ENCODE data around the gene ITPR1.
A peak's percentile ranks its signal among the peaks of the same experiment; 100 is the strongest.

Gene ITPR1

DNA sequence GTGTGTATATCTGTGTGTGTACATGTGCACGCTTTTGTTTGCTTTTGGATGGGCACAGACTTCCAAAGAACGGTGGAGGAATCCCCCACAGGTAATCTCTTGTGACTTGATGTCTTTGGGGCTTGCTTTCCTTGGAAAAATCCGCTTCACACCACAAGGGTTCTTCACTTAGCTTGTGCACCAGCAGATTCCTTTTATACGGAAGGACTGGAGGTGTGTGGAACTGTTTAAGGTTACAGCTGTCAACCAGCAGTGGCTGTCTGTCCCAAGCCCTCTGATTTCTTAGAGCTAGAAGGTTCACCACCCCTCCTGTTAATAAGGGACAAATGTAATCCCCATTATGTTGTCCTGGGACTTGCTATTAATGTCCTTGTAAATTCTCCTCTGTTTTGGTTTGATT, 193.5 kb downstream of the ITPR1 start:
- DNase-seq (ENCODE audit: low read depth), result no peak

DNA sequence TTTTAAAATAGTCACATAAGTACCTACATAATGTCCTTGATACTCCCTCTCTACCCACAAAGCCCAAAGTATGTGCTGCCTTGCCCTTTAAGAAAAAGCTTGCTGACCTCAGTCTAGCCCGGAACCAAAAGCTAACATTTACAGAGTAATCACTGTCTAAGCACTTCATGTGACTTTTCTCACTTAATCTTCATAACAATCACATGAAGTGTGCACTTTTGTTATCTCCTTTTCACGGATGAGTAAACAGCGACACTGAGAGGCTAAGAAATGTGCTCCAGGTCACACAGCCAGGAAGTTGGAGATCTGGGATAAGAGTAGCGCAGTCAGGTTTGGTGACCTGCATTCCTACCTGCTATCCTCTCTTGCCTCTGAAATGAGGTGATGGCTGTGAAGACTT, 194.0 kb downstream of the ITPR1 start:
- DNase-seq (ENCODE audit: low read depth), result no peak

DNA sequence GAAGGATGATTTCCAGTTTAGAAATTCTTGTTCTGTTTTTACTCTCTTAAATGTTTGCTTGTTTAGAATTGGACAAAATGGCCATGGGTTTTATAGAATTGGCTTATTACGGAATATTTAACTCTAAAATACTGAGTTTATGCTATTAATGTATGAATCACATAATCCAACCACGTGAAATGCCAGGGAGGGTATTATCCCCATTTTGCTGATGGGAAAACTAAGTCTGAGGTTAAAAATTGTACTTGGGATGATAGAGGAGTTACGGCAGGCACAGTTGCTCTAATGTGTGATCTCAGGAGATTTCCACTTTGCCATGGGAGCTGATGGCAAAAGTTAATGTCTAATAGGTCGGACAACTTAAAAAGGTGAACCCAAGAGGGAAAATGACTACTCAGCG, 194.4 kb downstream of the ITPR1 start:
- no peak for DNase-seq (ENCODE audit: low read depth)

DNA sequence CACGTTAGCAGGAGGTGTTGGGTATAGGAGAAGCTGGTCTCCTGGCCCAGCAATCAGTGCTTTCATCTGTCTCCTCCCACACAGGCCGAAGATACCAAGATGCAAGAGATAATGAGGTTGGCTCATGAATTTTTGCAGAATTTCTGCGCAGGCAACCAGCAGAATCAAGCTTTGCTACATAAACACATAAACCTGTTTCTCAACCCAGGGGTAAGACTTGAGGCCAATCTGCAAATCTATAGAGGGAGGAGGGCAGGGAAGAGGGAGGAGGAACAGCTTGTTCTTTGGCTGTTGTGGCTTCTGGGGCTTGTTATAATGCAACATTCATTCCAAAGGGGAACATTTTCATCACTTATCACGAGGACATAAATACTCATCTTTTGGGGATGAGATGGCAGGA, 195.3 kb downstream of the ITPR1 start:
- DNase-seq (ENCODE audit: low read depth), result peak; percentile 76

DNA sequence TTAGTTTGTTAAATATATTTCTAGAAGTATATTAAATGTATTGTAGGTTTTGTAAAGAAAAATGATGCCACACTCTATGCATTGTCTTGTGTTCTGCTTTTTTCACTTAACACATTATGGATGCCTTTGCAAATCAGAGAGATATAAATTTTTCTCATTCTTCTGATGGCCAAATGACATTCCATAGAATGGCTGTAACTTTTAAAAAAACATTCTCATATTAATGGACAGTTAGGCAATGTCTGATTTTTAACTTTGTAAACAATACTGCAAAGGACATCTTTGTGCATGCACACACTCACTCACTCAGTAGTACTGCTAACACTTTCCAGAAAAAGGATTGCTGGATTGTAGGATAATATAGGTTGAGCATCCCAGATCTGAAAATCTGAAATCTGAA, 195.9 kb downstream of the ITPR1 start:
- peak; percentile 26 for DNase-seq (ENCODE audit: low read depth)

DNA sequence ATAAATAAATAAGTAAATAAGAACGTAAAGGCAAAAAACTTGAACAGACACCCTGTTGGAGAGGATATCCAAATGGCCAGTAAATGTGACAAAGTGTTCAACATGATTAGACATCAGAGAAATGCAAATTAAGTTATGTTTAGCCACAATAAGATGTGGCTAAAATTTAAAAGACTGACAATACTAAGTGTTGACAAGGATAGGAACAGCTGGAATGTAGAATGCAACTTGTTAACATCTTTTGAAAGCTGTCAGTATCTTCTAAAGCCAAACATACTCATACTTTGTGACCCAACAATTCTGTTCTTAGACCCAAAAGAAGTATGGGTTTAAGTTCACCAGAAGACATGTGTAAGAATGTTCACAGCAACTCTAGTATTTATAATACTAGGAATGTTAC, 197.1 kb downstream of the ITPR1 start:
- DNase-seq (ENCODE audit: low read depth), result no peak

DNA sequence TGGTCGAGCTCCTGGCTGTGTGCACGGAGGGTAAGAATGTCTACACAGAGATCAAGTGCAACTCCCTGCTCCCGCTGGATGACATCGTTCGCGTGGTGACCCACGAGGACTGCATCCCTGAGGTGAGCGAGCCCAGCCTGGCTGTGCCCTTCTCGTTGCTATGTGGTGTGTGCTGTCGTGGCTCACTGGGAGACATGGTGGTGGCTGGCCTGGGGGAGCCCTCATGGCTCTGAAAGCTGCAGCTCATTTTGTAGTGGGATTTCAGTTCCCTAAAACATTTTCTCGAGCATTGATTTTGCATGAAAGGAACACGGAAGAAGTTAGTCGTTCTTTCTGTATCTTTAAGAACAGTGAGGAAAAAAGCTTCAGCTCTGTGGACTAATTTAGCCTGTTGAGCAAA, 200.5 kb downstream of the ITPR1 start:
- DNase-seq (ENCODE audit: low read depth), result no peak

DNA sequence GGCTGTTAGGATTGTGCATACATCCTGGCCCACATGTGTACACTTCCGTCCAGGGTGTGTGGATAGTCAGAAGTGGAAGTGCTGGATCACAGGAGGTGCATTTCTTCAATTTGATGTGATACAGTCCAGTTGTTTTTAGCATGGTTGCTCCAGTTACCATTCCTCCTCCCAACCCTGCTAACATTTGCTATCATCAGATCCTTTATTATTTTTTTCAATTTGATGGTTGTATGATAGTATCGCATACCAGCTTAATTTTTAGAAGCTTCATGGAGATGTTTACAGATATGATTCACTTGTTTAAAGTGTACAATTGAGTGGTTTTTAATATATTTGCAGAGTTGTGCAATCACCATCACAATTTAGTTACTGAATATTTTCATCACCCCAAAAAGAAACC, 202.7 kb downstream of the ITPR1 start:
- DNase-seq (ENCODE audit: low read depth), result no peak

DNA sequence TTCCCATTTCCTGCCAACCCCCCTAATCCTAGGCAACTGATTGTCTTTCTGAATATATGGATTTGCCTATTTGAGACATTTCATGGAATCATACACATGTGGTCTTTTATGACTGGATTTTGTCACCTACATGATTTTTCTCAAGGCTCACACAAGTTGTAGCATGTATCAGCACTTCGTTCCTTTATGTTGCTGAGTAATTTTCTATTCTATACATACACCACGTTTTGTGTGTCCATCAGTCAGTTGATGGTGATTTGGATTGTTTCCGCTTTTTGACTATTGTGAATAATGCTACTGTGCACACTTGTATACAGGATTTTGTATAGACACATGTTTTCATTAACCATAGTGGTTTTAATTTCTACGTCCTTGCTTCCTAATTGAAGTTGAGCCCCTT, 203.1 kb downstream of the ITPR1 start:
- no peak for DNase-seq (ENCODE audit: low read depth)

DNA sequence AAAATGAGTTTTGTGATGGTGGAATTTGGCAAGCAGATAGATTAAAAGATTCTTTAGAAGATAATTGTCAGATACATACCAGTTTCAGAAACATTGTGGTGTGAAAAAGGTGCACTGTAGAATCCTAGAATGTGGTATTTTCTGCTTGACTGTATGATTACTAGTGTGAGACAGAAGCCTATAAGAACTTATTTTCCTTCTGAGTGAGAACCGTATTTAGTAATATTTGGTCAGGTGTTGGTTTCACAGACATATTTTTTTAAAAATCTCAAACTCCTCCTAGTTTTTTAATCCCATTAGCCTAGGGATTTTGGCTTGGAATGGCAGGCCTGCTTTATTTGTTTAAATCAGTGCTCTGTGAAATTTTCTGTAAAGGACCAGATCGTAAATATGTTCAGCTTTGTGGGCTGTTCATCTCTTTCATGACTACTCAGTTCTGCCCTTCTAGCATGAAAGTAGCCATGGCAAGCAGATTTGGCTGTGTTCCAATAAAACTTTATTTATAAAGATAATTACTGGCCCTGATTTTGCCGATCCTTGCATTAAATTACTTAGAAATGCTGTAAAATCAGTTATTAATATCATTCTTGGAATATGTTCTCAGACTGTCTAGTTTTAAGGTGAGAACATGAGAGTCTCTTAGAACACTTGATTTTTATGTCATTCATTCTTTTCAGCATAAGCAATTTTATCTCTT, 205.1 kb downstream of the ITPR1 start:
- no peak for DNase-seq (ENCODE audit: low read depth)

DNA sequence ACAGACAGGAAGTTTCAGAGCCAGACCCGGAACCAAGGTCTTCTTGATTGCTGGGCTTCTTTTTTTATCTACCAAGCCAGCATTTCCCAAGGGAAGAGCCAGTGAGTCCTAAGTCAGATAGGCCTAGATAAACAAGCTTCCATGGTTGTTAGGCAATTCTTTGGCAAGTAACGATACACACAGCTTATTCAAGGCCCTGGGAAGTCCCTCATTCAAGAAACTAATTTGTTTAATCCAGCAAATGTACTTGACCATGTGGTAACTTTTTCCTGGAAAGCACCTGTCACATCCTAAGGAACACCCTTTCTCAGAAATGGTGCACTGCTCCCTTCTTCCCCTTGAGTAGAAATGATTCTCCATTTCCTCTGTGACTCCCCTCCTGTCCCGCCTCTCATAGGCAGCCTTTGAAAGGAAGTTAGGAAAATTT, 209.9 kb downstream of the ITPR1 start:
- DNase-seq (ENCODE audit: low read depth), result peak; percentile 47

DNA sequence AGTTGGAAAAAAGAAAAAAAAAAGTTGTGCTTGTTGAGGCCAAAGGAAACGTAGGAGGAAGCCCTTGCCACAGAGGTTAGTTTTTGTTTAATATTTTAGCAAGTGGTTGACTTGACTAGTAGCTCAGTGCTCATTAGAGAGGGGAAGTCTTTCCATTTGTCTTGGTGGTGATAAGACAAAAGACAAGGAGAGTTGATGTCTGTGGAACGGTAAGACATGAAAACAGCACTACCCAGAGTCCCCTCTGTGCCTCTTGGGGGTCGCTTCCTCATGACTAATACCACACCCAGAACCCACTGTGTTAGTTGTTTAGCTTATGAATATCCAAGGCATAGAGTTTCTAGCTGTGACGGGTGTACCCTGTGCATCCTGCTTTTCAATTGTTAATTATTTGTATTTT, 211.4 kb downstream of the ITPR1 start:
- no peak for DNase-seq (ENCODE audit: low read depth)

DNA sequence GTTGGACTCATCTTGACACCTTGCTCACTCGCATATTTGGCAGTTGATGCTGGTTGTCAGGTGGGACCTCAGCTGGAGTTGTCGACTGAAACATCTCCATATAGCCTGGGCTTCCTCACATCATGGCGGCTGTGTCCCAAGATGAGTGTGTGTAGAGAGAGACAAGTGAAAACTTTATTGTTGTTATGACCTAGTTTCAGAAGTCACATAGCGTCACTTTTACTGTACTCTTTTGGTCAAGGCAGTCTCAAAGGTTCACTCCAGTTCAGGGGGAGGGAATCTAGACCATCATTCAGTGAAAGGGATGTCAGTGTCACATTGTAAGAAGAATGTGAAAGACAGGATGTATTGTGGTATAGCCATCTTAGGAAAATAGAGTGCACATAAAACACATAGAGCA, 214.2 kb downstream of the ITPR1 start:
- DNase-seq (ENCODE audit: low read depth), result no peak

DNA sequence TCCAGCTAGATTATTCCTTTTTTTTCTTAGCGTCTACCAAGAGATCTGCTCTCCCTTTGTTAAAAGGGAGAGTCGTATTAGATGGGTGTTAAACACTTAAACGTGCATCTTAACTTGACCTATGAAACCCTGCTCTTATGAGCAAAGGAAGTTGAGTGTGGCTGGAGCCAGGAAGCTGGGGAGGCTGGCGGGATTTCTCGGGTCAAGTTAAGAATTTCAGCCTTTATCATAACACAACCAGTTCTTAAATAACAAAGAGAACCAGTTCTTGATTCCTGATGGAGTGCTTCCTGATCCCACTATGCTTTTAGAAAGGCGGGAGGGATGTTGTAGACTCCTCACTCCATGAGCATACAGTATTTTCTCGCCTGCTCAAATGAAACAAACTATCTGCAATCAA, 215.1 kb downstream of the ITPR1 start:
- no peak for DNase-seq (ENCODE audit: low read depth)

DNA sequence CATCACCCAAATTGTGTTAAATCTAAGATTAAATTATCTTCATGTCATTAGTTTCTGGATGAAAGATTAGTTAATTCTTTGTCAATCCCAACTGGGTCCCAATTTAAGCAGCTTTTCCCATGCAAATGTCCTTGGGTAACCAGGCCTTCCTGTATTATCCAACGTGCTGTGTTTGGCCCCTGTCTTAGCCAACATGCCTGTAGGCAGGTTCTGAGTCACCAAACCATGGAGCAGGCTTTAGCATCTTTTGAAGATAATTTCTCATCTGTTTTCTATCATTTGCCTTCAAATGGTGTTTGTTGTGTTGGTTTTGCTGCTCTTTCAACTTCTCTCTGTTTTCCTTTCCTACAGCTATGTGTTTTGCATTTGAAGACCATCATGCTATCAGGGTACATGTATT, 216.2 kb downstream of the ITPR1 start:
- peak; percentile 38 for DNase-seq (ENCODE audit: low read depth)

DNA sequence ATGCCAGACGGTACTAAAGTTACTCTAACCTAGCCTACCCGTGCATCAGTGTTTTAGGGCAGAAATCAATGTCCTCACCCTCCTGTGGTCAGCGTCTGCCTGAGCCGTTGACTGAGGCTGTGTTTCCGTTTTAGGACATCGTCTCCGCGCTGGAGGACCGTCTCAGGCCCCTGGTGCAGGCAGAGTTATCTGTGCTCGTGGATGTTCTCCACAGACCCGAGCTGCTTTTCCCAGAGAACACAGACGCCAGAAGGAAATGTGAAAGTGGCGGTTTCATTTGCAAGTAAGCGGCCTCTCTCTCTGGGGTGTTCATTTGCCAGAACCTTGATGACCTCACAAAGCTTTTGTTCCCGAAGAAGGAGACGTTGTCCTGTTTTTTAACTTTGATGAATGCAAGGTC, 217.0 kb downstream of the ITPR1 start:
- DNase-seq (ENCODE audit: low read depth), result no peak

DNA sequence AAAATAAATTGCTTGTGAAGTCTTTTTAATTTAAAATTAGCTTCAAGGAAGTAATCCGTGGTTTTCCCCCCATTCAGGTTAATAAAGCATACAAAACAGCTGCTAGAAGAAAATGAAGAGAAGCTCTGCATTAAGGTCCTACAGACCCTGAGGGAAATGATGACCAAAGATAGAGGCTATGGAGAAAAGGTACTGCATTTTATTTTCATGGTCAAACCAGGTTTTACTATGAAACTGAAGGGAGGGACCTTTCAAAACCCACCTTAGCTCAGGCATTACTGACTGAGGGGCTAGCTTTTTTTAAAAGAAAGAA, 218.5 kb downstream of the ITPR1 start:
- no peak for DNase-seq (ENCODE audit: low read depth)

DNA sequence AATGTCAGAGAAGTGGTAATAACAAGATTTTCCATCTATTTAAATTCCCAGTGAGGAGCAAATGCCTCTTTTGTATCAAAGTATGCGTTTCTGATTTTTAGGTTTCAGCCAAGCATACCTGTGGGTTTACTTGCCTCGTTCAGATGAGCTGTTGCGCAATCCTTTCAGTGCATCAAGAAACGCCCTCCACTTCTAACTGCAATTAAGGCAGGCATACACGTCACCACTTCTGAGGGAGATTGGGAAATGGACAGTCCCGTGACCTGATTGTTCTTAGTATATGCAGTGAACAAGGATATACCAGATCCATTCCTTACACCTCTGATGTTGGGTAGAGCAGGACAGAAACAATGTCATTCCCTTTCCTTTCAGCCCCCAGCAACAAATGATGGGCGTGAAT, 219.0 kb downstream of the ITPR1 start:
- peak; percentile 69 for DNase-seq (ENCODE audit: low read depth)

DNA sequence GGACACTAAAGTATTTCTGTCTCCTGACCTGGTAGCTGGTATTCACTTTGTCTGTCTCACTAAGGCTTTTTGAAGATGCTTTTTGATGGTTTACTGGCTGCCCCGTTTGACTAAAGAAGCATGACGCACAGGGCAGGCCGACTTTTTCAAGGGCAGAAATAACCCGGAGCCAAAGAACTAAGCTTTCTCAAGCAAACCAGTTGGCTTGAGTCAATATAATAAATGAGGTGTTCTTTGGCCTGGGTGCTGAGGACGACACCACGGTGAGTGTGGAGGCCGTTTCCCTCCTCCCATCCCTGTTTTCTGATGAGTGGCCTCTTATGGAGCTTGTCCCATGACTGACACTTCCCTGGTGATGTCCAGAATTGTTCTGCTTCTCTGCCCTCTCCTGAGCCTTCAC, 220.9 kb downstream of the ITPR1 start:
- no peak for DNase-seq (ENCODE audit: low read depth)

DNA sequence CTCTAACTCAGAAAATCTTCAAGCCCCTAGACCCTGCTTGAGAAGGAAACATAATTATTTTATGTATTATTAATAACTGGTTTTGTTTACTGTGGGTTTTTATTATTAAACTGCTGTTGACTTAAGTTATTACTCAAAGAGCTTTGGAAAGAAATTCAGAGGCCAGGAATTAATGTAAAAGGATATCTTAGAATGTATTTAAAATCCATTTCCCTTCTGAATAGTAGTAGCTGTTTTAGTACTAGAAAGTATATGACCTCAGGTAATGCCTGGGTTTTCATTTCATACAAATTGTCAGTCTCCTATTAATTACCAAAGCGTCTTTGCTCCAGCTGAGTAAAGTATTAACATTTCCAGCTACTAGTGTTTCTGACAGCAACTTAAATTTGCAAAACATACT, 223.1 kb downstream of the ITPR1 start:
- DNase-seq (ENCODE audit: low read depth), result no peak

DNA sequence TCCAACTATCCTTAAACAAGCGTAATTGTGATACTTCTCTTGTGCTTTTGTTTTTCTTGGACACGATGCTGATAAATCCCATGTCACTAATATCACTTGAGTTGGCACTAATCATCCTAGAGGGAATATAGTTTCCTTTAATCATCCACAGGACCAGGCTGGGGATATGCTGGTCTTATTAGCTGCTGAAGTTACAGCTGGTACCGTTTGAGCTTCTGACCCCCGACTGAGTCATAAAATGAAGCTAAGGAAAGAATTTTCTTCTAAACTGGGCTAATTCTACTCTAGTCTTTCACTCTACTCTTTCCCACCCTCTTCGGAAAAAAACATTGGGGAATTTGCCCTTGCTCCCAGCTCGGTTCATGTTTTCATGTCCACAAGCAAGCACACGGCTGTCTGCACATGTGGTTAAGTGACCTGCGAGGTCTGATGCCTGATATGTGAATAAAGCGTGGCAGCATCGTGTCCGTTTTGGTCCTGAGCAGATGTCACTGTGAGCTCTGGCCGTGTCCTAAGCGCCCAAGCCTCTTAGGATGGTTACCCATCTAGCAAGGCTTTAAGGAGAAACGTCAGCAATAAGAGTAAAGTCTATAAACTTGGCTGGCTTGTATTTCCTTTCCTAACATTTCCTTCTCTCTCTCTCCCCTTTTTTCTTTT, 223.7 kb downstream of the ITPR1 start:
- DNase-seq (ENCODE audit: low read depth), result peak; percentile 76

DNA sequence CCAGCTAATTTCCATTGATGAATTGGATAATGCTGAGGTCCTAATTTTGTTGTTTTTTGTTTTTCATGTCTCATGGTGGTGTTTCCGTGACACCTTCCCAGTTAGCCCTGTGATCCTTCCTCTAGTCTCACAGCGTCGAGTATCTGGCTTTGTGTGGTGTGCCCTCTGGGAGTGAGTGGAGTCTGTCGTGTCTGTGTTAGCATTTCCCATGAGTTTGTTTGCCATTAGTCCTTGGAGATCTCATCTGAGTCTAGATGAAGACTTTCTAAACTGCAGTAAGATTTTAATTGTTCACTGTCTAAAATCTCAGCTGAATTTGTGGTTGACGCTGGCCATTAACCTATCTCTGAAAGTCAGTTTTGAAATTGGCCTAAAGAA, 224.2 kb downstream of the ITPR1 start:
- no peak for DNase-seq (ENCODE audit: low read depth)

DNA sequence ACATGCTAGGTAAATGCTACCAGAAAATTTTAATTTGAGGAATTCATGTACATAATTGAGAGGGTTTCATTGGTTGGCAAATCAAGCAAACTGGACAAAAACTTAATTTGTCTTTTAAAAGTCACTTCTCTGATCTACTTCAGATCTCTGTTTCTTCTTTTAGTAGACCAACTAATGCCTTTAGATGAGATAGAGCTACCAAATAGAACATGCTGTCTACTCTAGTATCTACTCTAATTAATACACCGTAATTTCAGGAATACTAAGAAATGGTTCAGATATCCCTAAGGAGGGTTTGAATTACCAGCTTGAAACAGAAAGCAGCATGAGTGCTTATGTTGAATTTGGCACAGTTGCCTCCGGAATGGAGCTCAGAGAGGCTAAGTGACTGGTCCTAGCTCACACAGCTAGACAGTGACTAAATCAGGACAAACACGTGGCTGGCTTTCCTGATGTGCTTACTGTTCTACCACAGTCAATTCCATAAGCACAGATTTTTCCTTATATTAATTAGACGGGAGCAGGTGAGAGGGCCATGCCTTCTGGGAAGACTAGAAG, 225.1 kb downstream of the ITPR1 start:
- no peak for DNase-seq (ENCODE audit: low read depth)

DNA sequence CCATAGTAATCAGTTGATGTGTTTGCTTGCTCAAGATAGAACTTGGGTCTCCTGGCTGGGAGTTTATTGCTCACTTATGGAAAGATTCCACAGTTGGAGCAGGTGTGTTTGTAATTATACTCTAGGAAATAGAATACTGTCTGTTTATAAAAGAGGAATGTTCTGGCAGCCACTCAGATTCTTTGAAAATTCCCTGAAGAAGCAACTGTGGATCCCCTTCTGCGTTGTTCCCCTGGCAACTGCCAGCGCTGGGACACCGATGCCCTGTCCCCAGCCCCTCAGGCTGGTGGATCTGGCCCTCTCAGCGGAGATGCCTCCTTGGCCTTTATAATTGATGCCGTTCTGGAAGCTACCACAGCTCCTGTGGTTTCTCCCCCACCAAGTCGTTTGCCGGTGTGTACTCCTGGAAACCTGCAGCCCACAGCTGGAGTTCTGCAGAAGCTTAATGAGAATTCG, 225.9 kb downstream of the ITPR1 start:
- peak; percentile 67 for DNase-seq (ENCODE audit: low read depth)

Measured in fibroblast of gingiva (primary cell).